ENCODE data around the gene MMP25. TPM values are rescaled to one million over a fixed set of nuclear protein-coding genes. Genes with fewer than 3 reads are reported as not detected.

MMP25 gene, protein sequence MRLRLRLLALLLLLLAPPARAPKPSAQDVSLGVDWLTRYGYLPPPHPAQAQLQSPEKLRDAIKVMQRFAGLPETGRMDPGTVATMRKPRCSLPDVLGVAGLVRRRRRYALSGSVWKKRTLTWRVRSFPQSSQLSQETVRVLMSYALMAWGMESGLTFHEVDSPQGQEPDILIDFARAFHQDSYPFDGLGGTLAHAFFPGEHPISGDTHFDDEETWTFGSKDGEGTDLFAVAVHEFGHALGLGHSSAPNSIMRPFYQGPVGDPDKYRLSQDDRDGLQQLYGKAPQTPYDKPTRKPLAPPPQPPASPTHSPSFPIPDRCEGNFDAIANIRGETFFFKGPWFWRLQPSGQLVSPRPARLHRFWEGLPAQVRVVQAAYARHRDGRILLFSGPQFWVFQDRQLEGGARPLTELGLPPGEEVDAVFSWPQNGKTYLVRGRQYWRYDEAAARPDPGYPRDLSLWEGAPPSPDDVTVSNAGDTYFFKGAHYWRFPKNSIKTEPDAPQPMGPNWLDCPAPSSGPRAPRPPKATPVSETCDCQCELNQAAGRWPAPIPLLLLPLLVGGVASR
- total RNA-seq (2021) (0.80 and 1.3 TPM in 2 replicates), Bru-seq, nascent RNA (percentile 11 among the genes with signal in this experiment), BruChase-seq, experiment 1, labeled RNA remaining after a 2-hour chase (percentile 25 among the genes with signal in this experiment), BruChase-seq, experiment 2, labeled RNA remaining after a 6-hour chase (percentile 30 among the genes with signal in this experiment)
- long read RNA-seq, partial matches to known transcripts = 0 of 2 reads
- long read RNA-seq, other reads (novel, unspliced or antisense) = 1 of 2 reads

DNA sequence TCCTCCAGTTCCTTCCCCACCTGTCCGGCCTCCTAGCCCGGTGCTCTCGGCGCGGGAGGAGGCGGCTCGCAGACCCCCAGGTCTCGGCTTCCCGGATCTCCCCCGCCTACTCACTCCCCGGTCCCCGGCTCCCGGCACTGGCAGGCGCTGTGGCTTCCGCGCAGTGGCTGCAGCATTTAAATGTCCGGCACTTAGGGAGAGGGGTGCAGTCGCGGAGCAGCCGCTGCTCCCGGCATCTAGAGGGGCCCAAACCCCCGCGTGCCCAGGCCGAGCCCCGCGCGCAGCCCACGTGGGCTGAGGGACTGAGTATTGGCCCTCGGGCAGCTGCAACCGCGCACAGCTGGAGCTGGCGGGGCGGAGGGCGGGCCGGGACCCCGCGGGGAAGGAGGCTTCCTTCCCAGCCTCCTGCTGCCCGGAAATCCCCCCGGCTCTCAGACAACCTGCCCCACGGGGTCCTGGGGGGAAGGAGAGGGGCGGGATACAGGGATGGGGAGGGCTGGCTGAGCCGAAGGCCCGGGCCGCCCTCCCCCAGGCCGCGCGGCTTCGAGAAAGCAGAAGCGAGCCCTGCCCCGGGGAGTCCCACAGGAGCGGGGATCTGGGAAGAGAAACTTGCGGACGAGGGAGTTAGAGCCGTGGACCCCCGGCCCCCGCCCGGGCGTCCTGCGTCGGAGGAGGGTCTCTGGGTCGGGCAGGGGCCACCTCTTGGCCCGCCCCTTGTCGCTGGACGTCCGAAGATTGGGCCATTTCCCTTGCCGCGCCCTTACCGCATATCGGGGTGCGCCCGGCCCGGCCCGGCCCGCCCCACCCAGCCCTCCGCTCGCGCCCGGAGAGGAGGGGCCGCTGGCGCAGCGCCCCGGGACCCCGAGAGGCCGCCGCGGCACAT is at the start of gene MMP25:
MMP25 (plus strand) TSS at position 804 of the 883 bp plus-strand sequence. CDS start 357 bp downstream, outside the sequence.
- Histone ChIP-seq H3K4me3 (ENCODE audit: low read depth, low read length, poor library complexity, severe bottlenecking) (peak within 1 kb of the TSS; percentile 51), H3K4me1 (ENCODE audit: insufficient read depth, low read length, poor library complexity, severe bottlenecking) (no peaks in the 10 kb centered on the region), H3K27ac (ENCODE audit: low read depth, low read length, poor library complexity, severe bottlenecking) (no peak within 1 kb of the TSS), H3K27me3 (replicated peaks; ENCODE audit: insufficient read depth, low read depth, low read length, poor library complexity) (peaks cover 20% of the 10 kb centered on the region), H3K9me3 (ENCODE audit: low read depth, low read length, poor library complexity, severe bottlenecking) (no peaks in the 10 kb centered on the region), H3K36me3 (ENCODE audit: insufficient read depth, low read length, poor library complexity, severe bottlenecking) (no peaks in the 10 kb centered on the region)
- no peak for DNase-seq (ENCODE audit: low spot score)
- CTCF ChIA-PET = interaction anchor here (0.6 to 1.4 kb wide), 3 partner anchors 15 to 84 kb away, joined by 3 to 5 read pairs (median 4); no protein-coding TSS in a partner anchor
- intact Hi-C loops (cut with micrococcal nuclease; ENCODE audit: unreplicated experiment) = no loop called here
- BruUV-seq (replicated peaks) = no TSS peak
- POLR2A ChIA-PET (ENCODE audit: low non-redundant PET) = interaction anchor here (0.6 kb wide), 1 partner anchor 185 kb away, joined by 5 read pairs; no protein-coding TSS in a partner anchor
- peak; percentile 27 for TF ChIP-seq EZH2 (IDR thresholded peaks at IDR 0.05; ENCODE audit: borderline replicate concordance, low read depth, low read length, poor library complexity, severe bottlenecking)
- TF ChIP-seq, protein P1, sequence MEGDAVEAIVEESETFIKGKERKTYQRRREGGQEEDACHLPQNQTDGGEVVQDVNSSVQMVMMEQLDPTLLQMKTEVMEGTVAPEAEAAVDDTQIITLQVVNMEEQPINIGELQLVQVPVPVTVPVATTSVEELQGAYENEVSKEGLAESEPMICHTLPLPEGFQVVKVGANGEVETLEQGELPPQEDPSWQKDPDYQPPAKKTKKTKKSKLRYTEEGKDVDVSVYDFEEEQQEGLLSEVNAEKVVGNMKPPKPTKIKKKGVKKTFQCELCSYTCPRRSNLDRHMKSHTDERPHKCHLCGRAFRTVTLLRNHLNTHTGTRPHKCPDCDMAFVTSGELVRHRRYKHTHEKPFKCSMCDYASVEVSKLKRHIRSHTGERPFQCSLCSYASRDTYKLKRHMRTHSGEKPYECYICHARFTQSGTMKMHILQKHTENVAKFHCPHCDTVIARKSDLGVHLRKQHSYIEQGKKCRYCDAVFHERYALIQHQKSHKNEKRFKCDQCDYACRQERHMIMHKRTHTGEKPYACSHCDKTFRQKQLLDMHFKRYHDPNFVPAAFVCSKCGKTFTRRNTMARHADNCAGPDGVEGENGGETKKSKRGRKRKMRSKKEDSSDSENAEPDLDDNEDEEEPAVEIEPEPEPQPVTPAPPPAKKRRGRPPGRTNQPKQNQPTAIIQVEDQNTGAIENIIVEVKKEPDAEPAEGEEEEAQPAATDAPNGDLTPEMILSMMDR (conservative IDR thresholded peaks at IDR 0.05; ENCODE audit: low read depth, low read length) = no peak

DNA sequence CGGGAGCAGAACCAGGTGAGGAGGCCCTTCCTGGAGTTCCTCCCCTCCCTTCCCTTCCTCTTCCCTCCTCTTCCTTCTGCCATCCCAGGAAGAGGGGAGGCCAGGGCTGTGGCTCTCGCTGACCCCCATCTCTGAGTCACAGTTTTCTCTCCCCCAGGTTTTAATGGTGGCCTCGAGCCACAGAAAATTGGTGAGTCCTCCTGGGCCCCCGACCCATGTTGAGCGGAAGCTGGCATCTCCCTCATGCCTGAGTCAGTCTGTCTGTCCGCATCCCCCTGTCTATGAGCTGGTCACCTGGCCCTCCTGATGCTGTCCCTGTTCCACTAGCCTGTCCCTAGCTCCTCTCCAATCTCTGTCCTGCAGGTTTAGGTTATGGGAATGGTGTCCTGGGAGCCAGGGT is 46.4 kb upstream of the MMP25 start:
- H3K9me3 ChIP-seq (ENCODE audit: low read depth, low read length, poor library complexity, severe bottlenecking) = no peaks in the 10 kb centered on the region
- no peaks in the 10 kb centered on the region for H3K4me1 ChIP-seq (ENCODE audit: insufficient read depth, low read length, poor library complexity, severe bottlenecking)
- intact Hi-C loops (cut with micrococcal nuclease; ENCODE audit: unreplicated experiment) = no loop called here
- no peaks in the 10 kb centered on the region for H3K36me3 ChIP-seq (ENCODE audit: insufficient read depth, low read length, poor library complexity, severe bottlenecking)
- no TSS peak for BruUV-seq (replicated peaks)
- ChIA-PET POLR2A (ENCODE audit: low non-redundant PET) (no interaction called here), CTCF (no interaction called here)
- H3K27me3 ChIP-seq (replicated peaks; ENCODE audit: insufficient read depth, low read depth, low read length, poor library complexity) = peaks cover 57% of the 10 kb centered on the region
- H3K27ac ChIP-seq (ENCODE audit: low read depth, low read length, poor library complexity, severe bottlenecking) = no peak overlapping the region
- TF ChIP-seq, protein P1 (conservative IDR thresholded peaks at IDR 0.05; ENCODE audit: low read depth, low read length) = no peak
- TF ChIP-seq EZH2 (IDR thresholded peaks at IDR 0.05; ENCODE audit: borderline replicate concordance, low read depth, low read length, poor library complexity, severe bottlenecking) = no peak
- no peak overlapping the region for H3K4me3 ChIP-seq (ENCODE audit: low read depth, low read length, poor library complexity, severe bottlenecking)
- DNase-seq (ENCODE audit: low spot score) = no peak

DNA sequence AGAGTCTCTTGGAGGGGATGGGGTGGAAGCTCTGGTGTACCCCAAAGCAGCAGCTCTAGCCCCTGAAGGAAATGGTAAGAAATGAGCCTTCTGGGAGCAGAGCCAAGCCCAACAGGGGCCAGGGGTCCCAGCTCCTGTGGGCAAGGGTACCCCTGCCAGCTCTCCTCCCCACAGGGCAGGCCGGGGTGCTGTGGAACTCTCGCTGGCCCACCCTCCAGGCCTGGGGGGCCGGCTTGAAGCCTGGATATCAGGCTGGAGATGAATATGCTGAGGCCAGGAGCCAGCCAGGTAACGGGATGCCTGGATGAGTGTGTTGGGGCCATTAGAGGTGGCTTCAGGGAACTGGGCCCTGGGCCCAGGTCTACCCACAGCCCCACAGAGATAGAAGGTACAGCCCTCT is 45.8 kb upstream of the MMP25 start:
- Histone ChIP-seq H3K4me3 (ENCODE audit: low read depth, low read length, poor library complexity, severe bottlenecking) (no peak overlapping the region), H3K4me1 (ENCODE audit: insufficient read depth, low read length, poor library complexity, severe bottlenecking) (no peaks in the 10 kb centered on the region), H3K9me3 (ENCODE audit: low read depth, low read length, poor library complexity, severe bottlenecking) (no peaks in the 10 kb centered on the region), H3K36me3 (ENCODE audit: insufficient read depth, low read length, poor library complexity, severe bottlenecking) (no peaks in the 10 kb centered on the region), H3K27ac (ENCODE audit: low read depth, low read length, poor library complexity, severe bottlenecking) (no peak overlapping the region), H3K27me3 (replicated peaks; ENCODE audit: insufficient read depth, low read depth, low read length, poor library complexity) (peaks cover 63% of the 10 kb centered on the region)
- DNase-seq (ENCODE audit: low spot score) = no peak
- no TSS peak for BruUV-seq (replicated peaks)
- intact Hi-C loops (cut with micrococcal nuclease; ENCODE audit: unreplicated experiment) = no loop called here
- TF ChIP-seq, protein P1 (conservative IDR thresholded peaks at IDR 0.05; ENCODE audit: low read depth, low read length) = no peak
- no peak for TF ChIP-seq EZH2 (IDR thresholded peaks at IDR 0.05; ENCODE audit: borderline replicate concordance, low read depth, low read length, poor library complexity, severe bottlenecking)
- CTCF ChIA-PET = no interaction called here
- POLR2A ChIA-PET (ENCODE audit: low non-redundant PET) = no interaction called here

All from A673 (cell line).